LNCAP (cell line): ENCODE measurements around the gene TTC21B.

ENCODE experiments used
- CTCF ChIP-seq: fragments of 450-650 bp; IDR thresholded peaks from 2 replicates; pipeline ENCODE4 v1.5.1; 2017; ENCODE audit warnings: mild to moderate bottlenecking

TTC21B gene

GRCh38 chr2:165967746-165968145 is 14.2 kb upstream of the TTC21B start:
- no peak for TF ChIP-seq CTCF

DNA sequence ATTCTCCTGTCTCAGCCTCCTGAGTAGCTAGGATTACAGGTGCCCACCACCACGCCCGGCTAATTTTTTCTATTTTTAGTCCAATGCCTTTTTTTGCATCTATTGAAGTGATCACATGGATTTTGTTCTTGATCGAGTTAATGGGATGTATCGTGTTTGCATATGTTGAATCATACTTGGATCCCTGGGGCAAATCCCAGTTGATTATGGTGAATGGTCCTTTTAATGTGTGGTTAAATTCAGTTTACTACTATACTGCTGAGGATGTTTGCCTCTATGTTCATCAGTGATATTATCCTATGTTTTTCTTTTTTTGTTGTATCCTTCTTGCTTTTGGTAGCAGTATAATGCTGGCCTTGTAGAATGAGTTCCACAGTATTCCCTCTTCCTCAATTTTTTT is 8.2 kb upstream of the TTC21B start:
- no peak for TF ChIP-seq CTCF

DNA sequence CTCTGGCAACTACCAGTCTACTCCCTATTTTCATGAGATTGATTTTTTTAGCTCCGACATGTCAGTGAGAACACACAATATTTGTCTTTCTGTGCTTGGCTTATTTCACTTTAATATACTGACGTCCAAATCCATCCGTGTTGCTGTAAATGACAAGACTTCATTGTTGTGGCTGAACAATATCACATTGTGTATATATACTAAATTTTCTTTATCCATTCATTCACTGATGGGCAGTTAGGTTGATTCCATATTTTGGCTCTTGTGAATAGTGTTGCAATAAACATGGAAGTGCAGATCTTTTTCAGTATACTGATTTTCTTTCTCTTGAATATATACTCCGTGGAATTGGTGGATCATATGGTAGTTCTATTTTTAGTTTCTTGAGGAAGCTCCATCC is 5.8 kb upstream of the TTC21B start:
- TF ChIP-seq CTCF = no peak

DNA sequence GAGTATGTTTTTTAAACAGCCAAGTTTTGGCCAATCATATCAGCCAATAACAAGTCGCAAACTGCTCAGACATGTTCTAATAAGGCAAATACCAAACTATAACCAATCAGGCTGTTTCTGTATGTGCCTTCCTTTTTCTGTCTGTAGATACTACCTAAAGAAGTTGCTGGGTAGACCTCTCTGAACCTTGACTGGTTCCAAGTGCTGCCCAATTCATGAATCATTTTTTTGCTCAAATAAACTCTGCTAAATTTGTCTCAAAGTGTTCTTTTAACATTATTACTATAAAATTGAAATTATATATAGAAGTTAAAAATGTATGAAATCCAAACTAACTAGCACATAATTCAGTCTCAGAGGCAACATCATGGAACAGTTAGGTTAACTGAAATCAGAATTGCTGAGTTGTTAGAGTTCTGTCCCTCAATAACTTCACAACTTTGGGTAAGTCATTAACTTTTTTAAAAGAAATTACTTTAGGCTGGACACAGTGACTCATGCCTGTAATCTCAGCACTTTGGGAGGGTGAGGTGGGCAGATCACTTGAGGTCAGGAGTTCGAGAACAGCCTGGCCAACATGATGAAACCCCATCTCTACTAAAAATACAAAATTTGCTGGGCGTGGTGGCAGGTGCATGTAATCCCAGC is 4.9 kb upstream of the TTC21B start:
- no peak for TF ChIP-seq CTCF

- no peak for TF ChIP-seq CTCF
Observed at GRCh38 chr2:165957030-165957675, 3.6 kb upstream of the TTC21B start.

DNA sequence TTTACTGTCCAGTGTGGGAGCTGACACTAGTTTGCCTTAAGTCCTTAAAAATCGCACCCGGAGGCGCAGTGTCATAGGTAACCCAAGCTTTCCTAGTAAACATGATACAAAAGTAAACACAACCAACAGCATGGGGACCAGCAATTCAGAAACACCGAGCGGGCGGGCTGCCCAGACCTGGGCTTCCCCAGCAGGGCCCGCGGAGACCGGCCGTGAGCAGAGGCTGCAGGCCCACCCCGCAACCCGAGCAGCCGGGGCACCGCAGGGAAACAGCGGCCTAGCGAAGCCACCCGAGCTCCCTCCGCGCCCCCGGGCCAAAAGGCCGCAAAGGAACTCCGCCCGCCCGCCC is 296 bp downstream of the TTC21B start:
- TF ChIP-seq CTCF = no peak

GRCh38 chr2:165952741-165953211 is 800 bp downstream of the TTC21B start:
- TF ChIP-seq CTCF = no peak
